Activated CD8-positive, alpha-beta memory T cell treated with anti-CD3 and anti-CD28 coated beads, Interleukin-2, amount 50 U/mL, for 48 hours (primary cell): Measurements from ENCODE around the gene ATP2B2.

Source experiments
- DNase-seq: peaks from one replicate; pipeline ENCODE4 v3.0.0-alpha.2; 2020

The ATP2B2 gene

GRCh38 chr3:10357592-10358308 is 147.6 kb downstream of the ATP2B2 start:
- no peak for DNase-seq

GRCh38 chr3:10357095-10357494 is 148.3 kb downstream of the ATP2B2 start:
- no peak for DNase-seq

GRCh38 chr3:10356461-10356981 is 148.9 kb downstream of the ATP2B2 start:
- DNase-seq: no peak

GRCh38 chr3:10354361-10355015 is 150.9 kb downstream of the ATP2B2 start:
- no peak for DNase-seq

GRCh38 chr3:10353661-10354360 is 151.6 kb downstream of the ATP2B2 start:
- no peak for DNase-seq

GRCh38 chr3:10353160-10353559 is 152.2 kb downstream of the ATP2B2 start:
- DNase-seq: no peak

GRCh38 chr3:10352146-10352911 is 153.1 kb downstream of the ATP2B2 start:
- DNase-seq: no peak

GRCh38 chr3:10351013-10351735 is 154.2 kb downstream of the ATP2B2 start:
- no peak for DNase-seq

- no peak for DNase-seq
Observed at GRCh38 chr3:10350324-10350985, 154.9 kb downstream of the ATP2B2 start.

GRCh38 chr3:10349801-10350200 is 155.6 kb downstream of the ATP2B2 start:
- no peak for DNase-seq

GRCh38 chr3:10348404-10348721 is 157.0 kb downstream of the ATP2B2 start:
- DNase-seq: no peak

GRCh38 chr3:10347648-10348403 is 157.6 kb downstream of the ATP2B2 start:
- DNase-seq: no peak

GRCh38 chr3:10345911-10346310 is 159.5 kb downstream of the ATP2B2 start:
- no peak for DNase-seq

- no peak for DNase-seq
Observed at GRCh38 chr3:10344944-10345575, 160.3 kb downstream of the ATP2B2 start.

GRCh38 chr3:10344147-10344943 is 161.0 kb downstream of the ATP2B2 start:
- peak; percentile 81 for DNase-seq

- DNase-seq: no peak
Observed at GRCh38 chr3:10343526-10343925, 161.9 kb downstream of the ATP2B2 start.

- no peak for DNase-seq
Observed at GRCh38 chr3:10342781-10343180, 162.6 kb downstream of the ATP2B2 start.

- DNase-seq: no peak
Observed at GRCh38 chr3:10341901-10342398, 163.4 kb downstream of the ATP2B2 start.

- DNase-seq: no peak
Observed at GRCh38 chr3:10340476-10340875, 164.9 kb downstream of the ATP2B2 start.

- DNase-seq: no peak
Observed at GRCh38 chr3:10340046-10340445, 165.3 kb downstream of the ATP2B2 start.
